ENCODE measurements around the gene ATOSA. TPM values are rescaled to one million over a fixed set of nuclear protein-coding genes. Genes with fewer than 3 reads are reported as not detected.

Gene ATOSA
- 17.8 and 26.8 TPM in 2 replicates for total RNA-seq (ENCODE audit: low replicate concordance)

GRCh38 chr15:52679232-52680040 lies at the start of gene ATOSA:
ATOSA (minus strand) TSS chr15:52679388; CDS start chr15:52678021, 1,367 bp downstream.
- Mint-ChIP-seq H3K9me3 (no peaks in the 10 kb centered on the region), H3K27ac (peak within 1 kb of the TSS; percentile 88), H3K4me1 (peaks cover 23% of the 10 kb centered on the region), H3K4me3 (peak within 1 kb of the TSS; percentile 99), H3K27me3 (ENCODE audit: insufficient read depth, low read depth) (no peaks in the 10 kb centered on the region), H3K36me3 (peaks cover 3% of the 10 kb centered on the region)
- TF ChIP-seq EZH2 (IDR thresholded peaks at IDR 0.05) (no peak), EZH2phosphoT487 (IDR thresholded peaks at IDR 0.05) (peak; percentile 43)
- TF ChIP-seq, protein P1, sequence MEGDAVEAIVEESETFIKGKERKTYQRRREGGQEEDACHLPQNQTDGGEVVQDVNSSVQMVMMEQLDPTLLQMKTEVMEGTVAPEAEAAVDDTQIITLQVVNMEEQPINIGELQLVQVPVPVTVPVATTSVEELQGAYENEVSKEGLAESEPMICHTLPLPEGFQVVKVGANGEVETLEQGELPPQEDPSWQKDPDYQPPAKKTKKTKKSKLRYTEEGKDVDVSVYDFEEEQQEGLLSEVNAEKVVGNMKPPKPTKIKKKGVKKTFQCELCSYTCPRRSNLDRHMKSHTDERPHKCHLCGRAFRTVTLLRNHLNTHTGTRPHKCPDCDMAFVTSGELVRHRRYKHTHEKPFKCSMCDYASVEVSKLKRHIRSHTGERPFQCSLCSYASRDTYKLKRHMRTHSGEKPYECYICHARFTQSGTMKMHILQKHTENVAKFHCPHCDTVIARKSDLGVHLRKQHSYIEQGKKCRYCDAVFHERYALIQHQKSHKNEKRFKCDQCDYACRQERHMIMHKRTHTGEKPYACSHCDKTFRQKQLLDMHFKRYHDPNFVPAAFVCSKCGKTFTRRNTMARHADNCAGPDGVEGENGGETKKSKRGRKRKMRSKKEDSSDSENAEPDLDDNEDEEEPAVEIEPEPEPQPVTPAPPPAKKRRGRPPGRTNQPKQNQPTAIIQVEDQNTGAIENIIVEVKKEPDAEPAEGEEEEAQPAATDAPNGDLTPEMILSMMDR (IDR thresholded peaks at IDR 0.05) = no peak
- Histone ChIP-seq H4K20me1 (ENCODE audit: low read depth) (no peaks in the 10 kb centered on the region), H3K27ac (peak within 1 kb of the TSS; percentile 60), H3F3A (ENCODE audit: low read depth) (peaks cover 28% of the 10 kb centered on the region), H3K4me3 (peak within 1 kb of the TSS; percentile 88), H3K4me2 (peak within 1 kb of the TSS; percentile 91), H2AFZ (replicated peaks) (peak within 1 kb of the TSS; percentile 98), H3K36me3 (no peaks in the 10 kb centered on the region), H3K4me1 (peaks cover 17% of the 10 kb centered on the region), H3K79me2 (ENCODE audit: low read depth) (no peaks in the 10 kb centered on the region), H3K9me3 (ENCODE audit: low read depth) (no peaks in the 10 kb centered on the region), H3K9ac (peak within 1 kb of the TSS; percentile 38), H3K27me3 (peaks cover 19% of the 10 kb centered on the region)
- DNase-seq (ENCODE audit: low spot score) = peak; percentile 94

- Mint-ChIP-seq H3K36me3 (no peaks in the 10 kb centered on the region), H3K27me3 (ENCODE audit: insufficient read depth, low read depth) (peaks cover 3% of the 10 kb centered on the region), H3K27ac (no peak overlapping the region), H3K4me1 (peaks cover 4% of the 10 kb centered on the region), H3K4me3 (no peak overlapping the region), H3K9me3 (no peaks in the 10 kb centered on the region)
- H3K4me3 ChIP-seq = no peak overlapping the region
- DNase-seq (ENCODE audit: low spot score) = no peak
- no peak overlapping the region for H3K27ac ChIP-seq
- no peaks in the 10 kb centered on the region for H3K27me3 ChIP-seq
- no peaks in the 10 kb centered on the region for H3K9me3 ChIP-seq (ENCODE audit: low read depth)
- no peaks in the 10 kb centered on the region for H3K36me3 ChIP-seq
- H3K79me2 ChIP-seq (ENCODE audit: low read depth) = no peaks in the 10 kb centered on the region
- H3K4me2 ChIP-seq = no peak overlapping the region
- H3K4me1 ChIP-seq = no peaks in the 10 kb centered on the region
- no peak for TF ChIP-seq EZH2phosphoT487 (IDR thresholded peaks at IDR 0.05)
- TF ChIP-seq, protein P1 (IDR thresholded peaks at IDR 0.05) = no peak
- no peak for TF ChIP-seq EZH2 (IDR thresholded peaks at IDR 0.05)
- H2AFZ ChIP-seq (replicated peaks) = no peak overlapping the region
- H3F3A ChIP-seq (ENCODE audit: low read depth) = no peaks in the 10 kb centered on the region
- H3K9ac ChIP-seq = no peak overlapping the region
- no peaks in the 10 kb centered on the region for H4K20me1 ChIP-seq (ENCODE audit: low read depth)
These were observed 49.7 kb upstream of the ATOSA start for GRCh38 chr15:52728899-52729298.

DNA sequence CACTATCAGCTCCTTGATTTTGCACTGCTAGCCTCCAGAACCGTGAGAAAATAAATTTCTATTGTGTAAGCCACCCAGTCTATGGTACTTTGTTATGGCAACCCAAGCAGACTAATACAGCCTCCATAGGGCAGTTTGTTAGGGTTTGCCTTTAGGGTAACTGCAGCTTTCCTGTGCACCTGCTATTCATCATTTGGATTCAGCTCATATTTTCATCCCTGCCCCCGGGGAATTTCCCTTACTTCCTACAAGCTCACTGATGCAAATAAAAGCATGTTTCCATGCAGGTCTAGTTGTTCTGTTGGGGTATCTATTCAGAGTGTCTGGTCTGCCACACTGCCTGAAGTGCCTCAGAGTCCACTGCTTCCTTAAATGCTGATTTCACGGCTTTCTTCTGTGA lies 48.6 kb upstream of the ATOSA start:
- TF ChIP-seq, protein P1 (IDR thresholded peaks at IDR 0.05) = no peak
- no peak for TF ChIP-seq EZH2phosphoT487 (IDR thresholded peaks at IDR 0.05)
- no peak for TF ChIP-seq EZH2 (IDR thresholded peaks at IDR 0.05)
- H3K9me3 ChIP-seq (ENCODE audit: low read depth) = no peaks in the 10 kb centered on the region
- H3K9me3 Mint-ChIP-seq = no peaks in the 10 kb centered on the region
- H3K36me3 Mint-ChIP-seq = no peaks in the 10 kb centered on the region
- H3K27me3 Mint-ChIP-seq (ENCODE audit: insufficient read depth, low read depth) = peaks cover 3% of the 10 kb centered on the region
- H3K27ac Mint-ChIP-seq = no peak overlapping the region
- no peaks in the 10 kb centered on the region for H3K79me2 ChIP-seq (ENCODE audit: low read depth)
- no peak overlapping the region for H3K4me3 Mint-ChIP-seq
- no peaks in the 10 kb centered on the region for H4K20me1 ChIP-seq (ENCODE audit: low read depth)
- H3K4me3 ChIP-seq = no peak overlapping the region
- no peak overlapping the region for H3K9ac ChIP-seq
- H3K4me2 ChIP-seq = no peak overlapping the region
- H3K36me3 ChIP-seq = no peaks in the 10 kb centered on the region
- no peaks in the 10 kb centered on the region for H3K4me1 ChIP-seq
- no peaks in the 10 kb centered on the region for H3K27me3 ChIP-seq
- DNase-seq (ENCODE audit: low spot score) = no peak
- no peak overlapping the region for H3K27ac ChIP-seq
- H3F3A ChIP-seq (ENCODE audit: low read depth) = no peaks in the 10 kb centered on the region
- no peak overlapping the region for H2AFZ ChIP-seq (replicated peaks)
- no peaks in the 10 kb centered on the region for H3K4me1 Mint-ChIP-seq
